GM04503 (cell line): ENCODE measurements around the gene MSI1.

Experiments used
- DNase-seq: peaks from one replicate; pipeline ENCODE4 v3.0.0-alpha.2; 2012; ENCODE audit warnings: low read depth

MSI1 gene

DNA sequence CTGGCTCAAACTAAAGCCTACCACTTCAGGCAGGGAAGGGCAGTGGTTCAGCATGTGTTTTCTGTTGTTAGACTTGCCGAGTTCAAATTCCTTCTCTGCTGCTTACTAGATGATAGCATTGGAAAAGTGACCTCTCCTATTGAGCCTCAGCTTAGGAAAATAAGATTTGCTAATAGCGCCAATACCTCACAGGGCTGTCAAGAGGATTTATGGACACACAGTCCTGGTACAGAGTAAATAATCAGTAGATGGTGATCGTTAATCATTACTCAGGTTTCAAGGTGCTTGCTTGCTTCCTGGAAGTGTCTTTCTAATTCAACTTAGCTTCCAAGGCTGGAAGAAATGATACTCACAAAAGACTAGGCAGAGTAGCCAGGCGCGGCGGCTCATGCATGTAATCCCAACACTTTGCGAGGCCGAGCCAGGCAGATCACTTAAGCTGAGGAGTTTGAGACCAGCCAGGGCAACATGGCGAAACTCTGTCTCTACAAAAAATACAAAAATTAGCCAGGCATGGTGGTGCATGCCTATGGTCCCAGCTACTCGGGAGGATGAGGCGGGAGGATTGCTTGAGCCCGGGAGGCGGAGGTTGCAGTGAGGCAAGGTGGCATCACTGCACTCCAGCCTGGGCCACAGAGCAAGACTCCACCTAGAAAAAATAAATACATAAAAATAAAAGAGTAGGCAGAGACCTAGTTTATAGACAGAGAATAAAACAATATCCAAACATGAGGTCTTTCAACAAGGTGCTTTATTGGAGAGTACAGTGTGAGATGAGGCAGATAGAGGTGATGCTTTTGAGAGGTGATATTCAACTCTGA, 47.4 kb downstream of the MSI1 start:
- no peak for DNase-seq

DNA sequence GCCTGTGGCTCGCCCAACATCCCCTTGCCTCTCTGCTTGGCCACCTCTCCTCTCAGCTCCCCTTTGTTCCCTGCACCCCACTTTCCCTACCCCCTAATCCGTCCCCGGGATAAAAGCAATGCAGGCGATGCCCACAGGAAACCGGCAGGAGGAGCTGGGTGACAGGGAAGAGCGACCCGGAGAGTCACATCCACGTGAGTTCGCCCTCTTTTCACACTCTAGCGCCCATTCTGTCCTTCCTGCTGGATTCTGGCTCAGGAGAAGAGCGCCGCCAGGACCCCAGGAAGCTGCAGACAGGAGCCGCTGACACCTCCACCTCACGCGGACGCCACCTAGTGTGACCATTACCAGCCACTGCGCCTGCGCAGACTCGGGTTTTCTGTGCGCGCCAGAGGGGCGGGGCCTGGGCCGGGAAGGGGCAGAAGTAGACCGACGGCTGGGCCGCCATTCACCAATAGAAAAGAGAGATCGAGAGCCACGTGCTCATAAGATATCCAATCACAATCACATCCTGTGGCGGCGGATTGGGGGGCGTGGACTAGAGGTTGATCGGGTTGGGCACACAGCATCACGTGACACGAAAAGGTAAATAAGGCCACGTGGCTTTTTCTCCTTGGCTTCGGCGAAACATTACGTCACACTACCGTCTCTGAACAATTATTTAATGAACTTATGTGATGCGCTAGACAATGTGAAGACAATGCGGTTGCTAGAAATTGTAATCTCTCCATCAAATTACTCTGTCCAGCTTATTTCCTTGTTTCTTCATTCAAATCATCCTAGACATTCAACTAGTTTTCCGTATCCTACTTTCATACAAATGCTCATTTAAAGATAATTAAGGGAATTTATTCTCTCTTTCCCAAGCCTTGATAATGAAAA, 51.5 kb downstream of the MSI1 start:
- peak; percentile 94 for DNase-seq

DNA sequence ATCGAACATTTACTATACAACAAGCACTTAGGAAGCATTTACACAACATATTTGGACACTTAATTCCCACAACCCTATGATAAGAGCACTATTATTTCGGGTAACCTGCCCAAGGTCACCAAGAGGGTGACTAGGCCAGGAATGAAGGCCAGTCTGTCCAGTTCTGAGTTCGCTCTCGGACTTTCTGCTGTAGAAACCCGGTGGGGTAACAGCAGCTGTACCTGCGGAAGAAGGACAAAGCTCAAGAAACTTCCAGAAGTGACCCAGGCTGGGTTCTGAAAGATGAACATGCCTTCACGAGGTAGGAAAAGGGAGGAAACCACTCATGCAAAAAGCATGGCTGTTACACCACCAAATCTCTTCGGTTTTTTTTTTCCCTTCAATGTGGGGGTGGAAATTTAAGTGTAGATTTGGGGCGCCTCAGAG, 52.2 kb downstream of the MSI1 start:
- no peak for DNase-seq

DNA sequence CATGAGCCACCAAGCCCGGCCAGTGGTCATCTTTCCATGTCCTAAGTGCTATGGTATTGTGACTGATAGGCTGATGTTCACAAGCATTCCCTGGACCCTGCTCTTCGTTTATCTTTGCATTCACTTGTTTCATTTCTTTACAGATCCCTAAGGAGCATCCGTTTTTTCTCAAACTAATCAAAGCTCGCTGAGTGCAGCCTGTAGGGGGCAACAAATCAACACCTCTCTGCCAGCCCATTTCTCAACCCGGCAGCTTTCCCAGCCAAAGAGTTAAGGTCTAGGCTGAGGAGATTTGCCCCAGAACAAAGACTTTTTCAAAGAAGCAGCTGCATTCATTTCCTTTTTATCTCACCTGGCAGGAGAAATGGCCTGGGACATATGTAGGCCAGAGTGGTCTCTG, 54.7 kb downstream of the MSI1 start:
- DNase-seq, result no peak

DNA sequence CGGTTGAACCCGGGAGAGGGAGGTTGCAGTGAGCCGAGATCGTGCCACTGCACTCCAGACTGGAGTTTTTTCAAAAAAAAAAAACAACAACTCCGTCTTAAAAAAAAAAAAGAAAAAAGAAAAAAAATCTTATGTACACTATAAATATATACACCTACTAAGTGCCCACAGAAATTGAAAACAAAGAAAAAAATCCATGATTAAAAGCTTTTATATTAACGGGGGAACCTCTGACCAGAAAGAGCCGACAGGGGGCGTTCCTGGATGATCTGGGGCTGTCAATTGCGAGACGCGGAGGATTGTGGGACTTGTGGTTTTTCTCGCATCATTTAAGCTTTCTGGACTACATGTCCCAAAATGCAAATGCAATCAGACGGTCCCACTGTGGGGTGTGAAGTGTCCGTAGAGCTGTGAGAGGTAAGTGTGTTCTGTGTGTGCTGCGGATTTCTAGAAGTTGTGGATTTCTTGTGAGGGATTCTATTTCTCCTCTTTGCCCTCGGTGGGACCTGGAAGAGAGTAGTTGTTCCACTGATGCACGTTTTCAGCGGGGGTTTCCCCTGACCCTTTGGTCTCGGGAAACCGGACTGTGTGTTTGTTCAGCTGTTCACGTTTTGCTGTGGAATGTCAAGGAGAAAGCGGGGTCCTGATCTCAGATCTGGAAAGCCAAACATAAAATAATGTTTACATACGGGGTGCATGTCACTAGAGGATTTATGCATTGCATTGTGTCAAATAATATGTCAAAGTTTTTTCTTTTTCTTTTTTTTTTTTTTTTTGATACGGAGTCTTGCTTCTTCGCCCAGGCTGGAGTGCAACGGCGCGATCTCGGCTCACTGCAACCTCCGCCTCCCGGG, 66.8 kb downstream of the MSI1 start, which contains the start of gene SIRT4:
Gene SIRT4 (plus strand): TSS at position 360 of the 854 bp plus-strand sequence. CDS start 1,241 bp downstream, outside the sequence.
- DNase-seq, result peak; percentile 81

DNA sequence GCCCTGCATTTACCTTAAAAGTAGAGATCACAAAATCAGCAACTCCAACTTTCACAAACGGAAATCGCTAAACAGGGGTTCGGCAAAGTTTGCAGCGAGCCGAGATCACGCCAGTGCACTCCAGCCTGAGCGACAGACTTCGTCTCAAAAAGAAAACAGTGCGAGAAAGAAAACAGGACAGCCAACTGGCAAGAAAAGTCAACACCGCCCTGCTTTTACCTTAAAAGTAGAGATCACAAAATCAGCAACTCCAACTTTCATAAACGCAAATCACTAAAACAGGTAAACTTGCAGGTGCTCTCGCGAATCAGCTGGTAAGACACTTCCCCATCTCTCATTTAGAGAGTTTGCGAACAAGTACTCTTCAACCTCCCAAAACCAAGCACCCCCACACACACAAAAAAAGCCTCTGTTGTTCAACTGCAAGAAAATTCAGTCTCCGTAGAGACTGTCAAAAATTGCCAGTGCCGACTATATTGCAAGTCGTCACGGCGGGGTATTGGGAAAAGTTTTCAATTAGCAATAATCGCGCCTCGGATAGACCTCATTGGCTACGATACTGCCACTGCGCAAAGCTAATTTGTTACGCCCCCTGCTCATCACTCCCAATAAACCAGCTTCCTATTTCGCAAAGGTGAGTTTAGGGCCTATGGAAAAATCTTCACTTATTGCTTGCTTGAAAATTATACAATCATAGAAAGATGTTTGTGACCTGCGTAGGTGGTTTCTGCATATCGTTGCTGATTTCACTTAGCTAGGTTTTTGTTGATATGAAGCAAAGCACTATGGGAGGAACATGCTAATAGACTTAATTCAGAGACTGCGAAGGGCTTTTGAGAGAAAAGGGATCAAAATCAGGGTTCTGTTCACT, 76.1 kb downstream of the MSI1 start, which contains the start of gene RNU4-1:
Gene RNU4-1 (minus strand): TSS at position 577 of the 871 bp plus-strand sequence.
- peak; percentile 78 for DNase-seq

DNA sequence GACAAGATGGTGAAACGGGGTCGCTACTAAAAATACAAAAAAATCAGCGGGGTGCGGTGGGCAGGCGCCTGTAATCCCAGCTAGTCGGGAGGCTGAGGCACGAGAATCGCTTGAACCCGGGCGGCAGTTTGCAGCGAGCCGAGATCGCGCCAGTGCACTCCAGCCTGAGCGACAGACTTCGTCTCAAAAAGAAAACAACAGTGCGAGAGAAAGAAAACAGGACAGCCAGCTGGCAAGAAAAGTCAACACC, 76.6 kb downstream of the MSI1 start:
- DNase-seq, result no peak
